HG03103 (cell line): ENCODE measurements around the gene SAMD11.

ENCODE experiments used
- ATAC-seq: cut with Tn5 transposase; IDR thresholded peaks from one replicate; pipeline ENCODE4 v1.9.1; 2021; ENCODE audit warnings: low read depth; ENCODE audit not compliant: unreplicated experiment

Gene SAMD11

GRCh38 chr1:930633-931138 is 7.0 kb downstream of the SAMD11 start:
- ATAC-seq, result no peak

DNA sequence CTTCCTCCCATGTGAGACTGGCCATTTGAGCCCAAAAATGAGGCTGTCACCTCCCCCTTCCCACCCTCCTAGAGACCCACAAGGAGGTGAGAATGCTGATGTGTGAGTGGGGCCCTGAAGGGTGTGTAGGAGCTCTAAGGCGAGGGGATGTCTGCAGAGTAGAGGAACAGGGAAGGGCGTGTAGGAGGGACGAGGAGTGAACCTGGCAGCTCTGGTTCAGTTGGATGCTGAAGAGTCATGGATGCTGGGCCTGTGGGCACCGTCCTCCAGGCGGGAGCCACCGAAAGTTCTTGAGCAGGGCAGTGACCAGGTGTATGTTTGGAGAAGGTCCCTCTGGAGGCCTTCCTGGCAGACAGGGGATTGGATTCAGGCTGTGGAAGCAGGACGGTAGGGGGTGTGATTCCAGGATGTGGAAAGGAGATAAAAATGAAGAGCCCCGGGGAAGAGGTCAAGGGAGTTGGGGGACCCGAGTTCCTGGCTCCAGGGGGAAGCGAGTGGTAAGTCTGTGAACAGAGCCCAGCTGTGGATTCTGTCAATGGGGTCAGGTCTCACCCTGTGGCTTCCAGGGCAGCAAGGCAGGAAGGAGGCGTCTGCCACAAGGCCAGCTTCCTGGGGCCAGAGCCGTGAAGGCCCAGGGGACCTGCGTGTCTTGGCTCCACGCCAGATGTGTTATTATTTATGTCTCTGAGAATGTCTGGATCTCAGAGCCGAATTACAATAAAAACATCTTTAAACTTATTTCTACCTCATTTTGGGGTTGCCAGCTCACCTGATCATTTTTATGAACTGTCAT is 7.9 kb downstream of the SAMD11 start:
- ATAC-seq, result no peak

GRCh38 chr1:932173-932510 is 8.4 kb downstream of the SAMD11 start:
- no peak for ATAC-seq

DNA sequence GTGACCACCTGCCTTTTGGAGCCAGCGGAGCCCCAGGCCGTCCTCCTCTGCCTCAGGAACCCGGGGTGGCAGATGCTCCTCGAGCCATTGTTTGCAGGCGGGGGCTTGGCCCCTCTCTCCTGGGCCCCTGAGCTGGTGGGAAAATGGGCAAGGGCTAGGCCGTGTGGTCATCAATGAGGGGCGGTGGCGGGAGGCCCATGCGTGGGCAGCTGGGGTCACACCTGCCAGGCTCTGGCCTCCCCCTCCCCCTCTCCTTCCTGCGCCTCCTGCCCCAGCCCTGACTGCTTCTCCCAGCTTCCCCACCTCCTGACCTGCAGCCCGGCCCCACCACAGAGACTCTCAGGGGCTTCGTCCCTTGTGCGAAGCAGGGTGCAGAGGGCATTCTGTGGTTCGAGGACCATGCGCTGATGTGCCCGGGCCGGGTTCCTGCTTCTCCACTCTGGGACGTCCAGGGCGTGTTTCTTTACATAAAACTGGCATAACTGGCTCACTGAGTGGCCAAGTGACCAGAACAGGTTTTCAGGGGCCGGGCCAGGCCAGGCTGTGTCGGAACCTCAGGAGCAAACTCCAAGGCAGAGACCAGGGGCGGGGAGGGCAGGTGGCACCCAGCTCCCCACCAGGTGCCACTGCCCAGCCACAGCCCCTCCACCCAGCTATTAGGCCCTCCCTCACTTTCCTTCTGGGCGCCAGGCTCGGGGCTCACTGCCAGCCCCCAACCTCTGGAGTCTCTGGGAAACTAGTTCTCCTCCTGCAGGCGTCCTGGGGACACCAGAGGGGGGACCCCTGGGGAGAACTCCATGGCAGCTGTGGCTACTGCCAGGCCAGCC is 9.3 kb downstream of the SAMD11 start:
- no peak for ATAC-seq

- ATAC-seq, result no peak
These were observed 9.8 kb downstream of the SAMD11 start for GRCh38 chr1:933603-933940.

GRCh38 chr1:934991-935750 is 11.4 kb downstream of the SAMD11 start:
- no peak for ATAC-seq

DNA sequence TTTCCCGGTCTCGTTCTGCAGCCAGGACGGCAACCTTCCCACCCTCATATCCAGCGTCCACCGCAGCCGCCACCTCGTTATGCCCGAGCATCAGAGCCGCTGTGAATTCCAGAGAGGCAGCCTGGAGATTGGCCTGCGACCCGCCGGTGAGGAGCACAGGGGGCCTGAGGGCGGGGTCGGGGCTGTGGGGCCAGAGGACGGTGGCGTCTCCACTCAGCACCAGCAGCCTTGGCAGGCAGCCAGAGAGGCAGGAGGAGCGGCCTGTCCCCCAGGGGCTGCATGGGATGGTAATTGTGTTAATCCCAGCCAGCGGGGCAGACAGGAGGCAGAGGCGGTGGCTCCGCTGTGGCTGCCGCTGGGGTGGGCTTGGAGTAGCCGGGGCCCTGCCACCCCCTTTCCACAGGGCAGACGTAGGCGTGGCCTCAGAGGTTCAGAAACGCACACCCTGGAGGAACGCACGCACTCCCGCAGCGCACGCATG is 12.1 kb downstream of the SAMD11 start:
- ATAC-seq, result no peak

DNA sequence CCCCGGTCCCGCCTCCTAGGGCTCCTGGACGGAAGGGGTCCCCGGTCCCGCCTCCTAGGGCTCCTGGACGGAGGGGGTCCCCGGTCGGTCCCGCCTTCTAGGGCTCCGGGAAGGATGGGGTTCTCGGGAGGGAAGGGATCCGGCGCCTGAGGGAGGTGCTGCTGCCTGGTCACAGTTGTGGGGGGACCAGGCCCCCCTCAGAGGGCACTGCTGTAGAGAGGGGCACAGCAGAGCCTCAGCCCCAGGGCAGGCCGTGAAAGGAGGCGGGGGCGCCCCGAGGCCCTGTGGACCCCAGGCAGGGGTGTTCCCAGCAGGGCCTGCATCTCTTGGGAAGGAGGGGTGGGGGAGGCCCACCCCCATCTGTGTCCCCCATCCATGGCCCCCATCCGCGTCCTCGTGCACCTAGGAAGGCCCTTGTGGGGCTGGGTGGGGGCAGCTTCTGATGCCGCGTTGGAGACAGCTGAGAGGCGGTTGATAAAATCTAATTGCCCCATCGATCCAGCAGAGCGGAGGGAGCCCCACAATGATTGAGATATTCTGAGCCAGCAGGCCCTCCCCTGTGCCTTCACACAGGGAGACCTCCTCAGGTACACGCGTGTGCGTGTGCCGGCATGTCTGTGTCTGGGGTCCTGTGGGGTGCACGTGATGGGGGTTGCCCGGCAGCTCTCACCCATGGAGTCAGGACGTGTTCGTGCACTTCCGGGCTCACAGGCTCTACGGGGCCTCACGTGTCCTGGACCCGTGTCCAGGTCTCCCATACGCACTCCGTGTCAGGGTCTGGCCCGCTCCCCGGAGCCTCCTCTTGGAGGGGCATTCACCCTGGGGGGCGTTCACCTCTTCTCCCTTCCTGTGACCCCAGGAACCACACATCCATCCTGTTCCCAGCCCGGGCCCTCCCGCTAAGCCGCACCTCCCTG is 12.9 kb downstream of the SAMD11 start:
- no peak for ATAC-seq

GRCh38 chr1:937521-937920 is 13.8 kb downstream of the SAMD11 start:
- no peak for ATAC-seq

GRCh38 chr1:938088-938683 is 14.5 kb downstream of the SAMD11 start:
- ATAC-seq, result no peak

GRCh38 chr1:938711-939489 is 15.2 kb downstream of the SAMD11 start:
- no peak for ATAC-seq

DNA sequence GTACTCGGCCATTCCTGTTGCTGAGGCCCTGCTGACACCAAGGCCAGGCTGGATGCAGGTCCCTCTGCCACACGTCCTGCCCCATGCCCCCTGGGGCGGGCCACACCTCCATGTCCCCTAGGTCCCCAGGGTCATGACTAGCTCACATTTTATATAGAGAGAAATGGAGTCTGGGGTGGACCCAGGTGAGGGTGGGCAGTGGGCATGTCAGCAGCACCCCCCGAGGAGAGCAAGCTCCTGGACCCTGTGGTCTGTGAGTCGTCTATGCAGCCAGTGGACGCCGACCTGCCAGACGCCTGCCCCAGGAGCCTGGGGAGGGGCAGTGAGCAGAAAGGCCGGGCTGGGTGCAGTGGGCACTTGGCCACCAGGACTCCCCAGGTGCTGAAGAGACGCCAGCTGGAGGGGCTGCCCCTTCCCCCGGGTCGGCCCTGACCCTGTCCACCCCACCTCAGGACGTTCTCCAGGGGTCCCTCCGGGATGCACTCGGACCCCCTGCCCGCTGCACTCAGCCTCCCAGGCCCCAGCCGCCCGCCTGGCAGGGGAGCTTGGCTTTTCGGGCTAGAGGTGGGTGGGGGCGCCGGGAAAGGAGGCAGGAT is 15.9 kb downstream of the SAMD11 start:
- no peak for ATAC-seq

GRCh38 chr1:940107-941014 is 16.6 kb downstream of the SAMD11 start:
- no peak for ATAC-seq

DNA sequence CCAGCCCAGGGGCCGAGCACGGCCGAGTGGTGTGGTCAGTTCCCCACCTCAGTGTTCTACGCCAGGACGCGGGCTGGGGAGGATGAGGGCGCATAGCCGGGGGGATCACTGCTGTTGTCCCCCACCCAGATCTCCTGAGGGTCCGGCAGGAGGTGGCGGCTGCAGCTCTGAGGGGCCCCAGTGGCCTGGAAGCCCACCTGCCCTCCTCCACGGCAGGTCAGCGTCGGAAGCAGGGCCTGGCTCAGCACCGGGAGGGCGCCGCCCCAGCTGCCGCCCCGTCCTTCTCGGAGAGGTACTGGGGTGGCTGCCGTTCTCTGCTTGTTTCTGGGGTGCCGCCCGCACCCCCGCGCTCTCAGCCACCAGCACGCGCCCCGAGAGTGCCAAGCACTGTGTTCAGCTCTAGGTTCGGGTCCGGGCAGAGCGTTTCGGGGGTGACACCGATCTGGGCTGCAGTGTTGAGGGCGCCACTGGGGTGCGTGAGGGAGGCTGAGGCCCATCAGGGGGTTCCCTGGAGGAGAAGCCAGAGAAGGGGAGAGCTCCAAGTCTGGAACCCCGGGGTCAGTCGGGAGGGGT is 17.4 kb downstream of the SAMD11 start:
- no peak for ATAC-seq

GRCh38 chr1:941588-942383 is 18.1 kb downstream of the SAMD11 start:
- ATAC-seq, result no peak

DNA sequence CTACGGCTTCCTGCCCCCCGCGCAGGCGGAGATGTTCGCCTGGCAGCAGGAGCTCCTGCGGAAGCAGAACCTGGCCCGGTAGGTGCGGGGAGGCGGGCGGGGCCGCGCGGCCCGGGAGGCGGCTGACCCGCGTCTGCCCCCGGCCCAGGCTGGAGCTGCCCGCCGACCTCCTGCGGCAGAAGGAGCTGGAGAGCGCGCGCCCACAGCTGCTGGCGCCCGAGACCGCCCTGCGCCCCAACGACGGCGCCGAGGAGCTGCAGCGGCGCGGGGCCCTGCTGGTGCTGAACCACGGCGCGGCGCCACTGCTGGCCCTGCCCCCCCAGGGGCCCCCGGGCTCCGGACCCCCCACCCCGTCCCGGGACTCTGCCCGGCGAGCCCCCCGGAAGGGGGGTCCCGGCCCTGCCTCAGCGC is 18.7 kb downstream of the SAMD11 start:
- ATAC-seq, result no peak
